PC-3 (cell line): ENCODE results near the gene COMTD1. TPM values are rescaled to one million over a fixed set of nuclear protein-coding genes. Genes with fewer than 3 reads are reported as not detected.
A peak's percentile ranks its signal among the peaks of the same experiment; 100 is the strongest.

Source experiments
- ATAC-seq: fragments of 200-7000 bp; cut with Tn5 transposase; 2 replicates; pipeline ENCODE4 v1.9.1; 2020; ENCODE audit warnings: mild to moderate bottlenecking, moderate library complexity
- BruUV-seq: library from RNA; stranded (reverse); fragments of 400-500 nt; replicated peaks from 2 replicates; lab custom pipeline; 2021; lab: Mats Ljungman, UMichigan
- CTCF ChIA-PET: fragments of 300-600 bp; sonication (Branson Sonifier 250); formaldehyde crosslinking; loops from one replicate; lab custom pipeline; 2022; ENCODE audit warnings: antibody characterized with exemption; lab: Charles Lee
- POLR2A ChIA-PET: fragments of 300-600 bp; sonication (Branson Sonifier 250); formaldehyde crosslinking; loops from one replicate; lab custom pipeline; 2022; ENCODE audit warnings: antibody characterized with exemption; ENCODE audit not compliant: unreplicated experiment; lab: Charles Lee
- DNase-seq: peaks from one replicate; pipeline ENCODE4 v3.0.0-alpha.2; 2015
- H2AFZ ChIP-seq: fragments of 300-600 bp; sonication (generic); 2 replicates; pipeline ENCODE4 v1.6.0; 2016; ENCODE audit warnings: antibody characterized with exemption, low read length
- H3F3A ChIP-seq: fragments of 300-600 bp; sonication (generic); one replicate; pipeline ENCODE4 v1.6.0; 2017; ENCODE audit warnings: antibody characterized with exemption, low read length, control low read depth, mild to moderate bottlenecking; ENCODE audit not compliant: unreplicated experiment
- H3K27ac ChIP-seq: fragments of 300-600 bp; sonication (generic); 2 replicates; pipeline ENCODE4 v1.5.1; 2016; ENCODE audit warnings: mild to moderate bottlenecking, low read length
- H3K27me3 ChIP-seq: fragments of 300-600 bp; sonication (generic); 2 replicates; pipeline ENCODE4 v1.6.1; 2016; ENCODE audit warnings: low read length, mixed read lengths
- H3K36me3 ChIP-seq: fragments of 300-600 bp; sonication (generic); 2 replicates; pipeline ENCODE4 v1.6.1; 2016; ENCODE audit warnings: low read depth, mixed run types, low read length, mixed read lengths
- H3K4me1 ChIP-seq: fragments of 300-600 bp; sonication (generic); 2 replicates; pipeline ENCODE4 v1.5.1; 2016; ENCODE audit warnings: low read length; ENCODE audit not compliant: insufficient read depth
- H3K4me2 ChIP-seq: fragments of 300-600 bp; sonication (generic); 2 replicates; pipeline ENCODE4 v1.6.0; 2016; ENCODE audit warnings: low read length
- H3K4me3 ChIP-seq: fragments of 300-600 bp; sonication (generic); 2 replicates; pipeline ENCODE4 v1.5.1; 2016; ENCODE audit warnings: mild to moderate bottlenecking, low read length, mixed read lengths
- H3K79me2 ChIP-seq: fragments of 300-600 bp; sonication (generic); 2 replicates; pipeline ENCODE4 v1.6.1; 2017; ENCODE audit warnings: low read length, mixed read lengths
- H3K9ac ChIP-seq: fragments of 300-600 bp; sonication (generic); 2 replicates; pipeline ENCODE4 v1.6.0; 2016; ENCODE audit warnings: mild to moderate bottlenecking, low read length
- H3K9me2 ChIP-seq: fragments of 300-600 bp; sonication (generic); replicated peaks from 2 replicates; pipeline ENCODE4 v1.6.1; 2016; ENCODE audit warnings: mixed run types, low read length, mixed read lengths
- H3K9me3 ChIP-seq: fragments of 300-600 bp; sonication (generic); 2 replicates; pipeline ENCODE4 v1.6.1; 2016; ENCODE audit warnings: low read length, mixed read lengths
- H4K20me1 ChIP-seq: fragments of 300-600 bp; sonication (generic); 2 replicates; pipeline ENCODE4 v1.6.1; 2016; ENCODE audit warnings: low read length, mixed read lengths
- CTCF ChIP-seq: fragments of 300-600 bp; sonication (generic); conservative IDR thresholded peaks from 2 replicates; pipeline ENCODE4 v1.5.1; 2017; ENCODE audit warnings: antibody characterized with exemption, low read depth, mild to moderate bottlenecking, low read length
- EZH2 ChIP-seq: fragments of 300-600 bp; sonication (generic); IDR thresholded peaks from one replicate; pipeline ENCODE4 v1.6.1; 2017; ENCODE audit warnings: antibody characterized with exemption, mild to moderate bottlenecking, low read length; ENCODE audit not compliant: unreplicated experiment
- EZH2phosphoT487 ChIP-seq: fragments of 300-600 bp; sonication (generic); IDR thresholded peaks from 2 replicates; pipeline ENCODE4 v1.6.1; 2018; ENCODE audit warnings: mild to moderate bottlenecking, antibody characterized with exemption, low read length, borderline replicate concordance
- intact Hi-C: fragments of 100-400 bp; cut with micrococcal nuclease; formaldehyde crosslinking; loops from 2 replicates; pipeline ENCODE4 v1.9.0; 2023
- total RNA-seq: library from RNA; depleted of rRNA; stranded (reverse); fragments of >200 nt; gene quantifications from 2 replicates; pipeline ENCODE4 v1.2.3, GENCODE V29; 2014

COMTD1 gene
- total RNA-seq, 1 experiment from 2014 or later: 183 TPM

GRCh38 chr10:75269605-75270004, 33.8 kb upstream of the COMTD1 start:
- no peak overlapping the region for H3K4me2 ChIP-seq
- H3K9ac ChIP-seq: no peak overlapping the region
- ATAC-seq (no peak), DNase-seq (no peak)
- no TSS peak for BruUV-seq
- H3K36me3 ChIP-seq: no peaks in the 10 kb centered on the region
- intact Hi-C loops: no loop called here
- ChIA-PET CTCF (interaction anchor here (0.7 kb wide), 2 partner anchors 34 to 109 kb away, joined by 3 to 6 read pairs; partner anchors contain the start of gene COMTD1), POLR2A (no interaction called here)
- TF ChIP-seq EZH2 (no peak), CTCF (no peak)
- H3K79me2 ChIP-seq: no peaks in the 10 kb centered on the region
- H3K4me1 ChIP-seq: peaks cover 11% of the 10 kb centered on the region
- no peaks in the 10 kb centered on the region for H3K27me3 ChIP-seq
- H3K9me2 ChIP-seq: no peaks in the 10 kb centered on the region
- H4K20me1 ChIP-seq: no peaks in the 10 kb centered on the region
- no peak overlapping the region for H3K4me3 ChIP-seq
- no peak overlapping the region for H2AFZ ChIP-seq
- H3F3A ChIP-seq: no peaks in the 10 kb centered on the region
- no peak overlapping the region for H3K27ac ChIP-seq
- no peaks in the 10 kb centered on the region for H3K9me3 ChIP-seq

- TF ChIP-seq EZH2phosphoT487: no peak
- TF ChIP-seq EZH2: no peak
- no peak for TF ChIP-seq CTCF
- H3K4me3 ChIP-seq: no peak overlapping the region
- ATAC-seq: peak; percentile 14; the same call in 1 of the 2 replicates
- DNase-seq: peak; percentile 75
- ChIA-PET POLR2A (no interaction called here), CTCF (no interaction called here)
- H3K9ac ChIP-seq: no peak overlapping the region
- peaks cover 19% of the 10 kb centered on the region for H3K4me1 ChIP-seq
- H3K36me3 ChIP-seq: no peaks in the 10 kb centered on the region
- no peak overlapping the region for H3K4me2 ChIP-seq
- intact Hi-C loops: no loop called here
- H2AFZ ChIP-seq: no peak overlapping the region
- H3K9me3 ChIP-seq: no peaks in the 10 kb centered on the region
- no peak overlapping the region for H3K27ac ChIP-seq
- no peaks in the 10 kb centered on the region for H3K9me2 ChIP-seq
- H3F3A ChIP-seq: peaks cover 5% of the 10 kb centered on the region
- no peaks in the 10 kb centered on the region for H4K20me1 ChIP-seq
- H3K27me3 ChIP-seq: no peaks in the 10 kb centered on the region
- BruUV-seq: no TSS peak
- H3K79me2 ChIP-seq: no peaks in the 10 kb centered on the region
Observed at GRCh38 chr10:75266945-75267344, 31.2 kb upstream of the COMTD1 start.

- Histone ChIP-seq H3K4me3 (no peak overlapping the region), H3F3A (peaks cover 5% of the 10 kb centered on the region), H3K79me2 (no peaks in the 10 kb centered on the region), H3K4me1 (peaks cover 28% of the 10 kb centered on the region), H3K36me3 (no peaks in the 10 kb centered on the region), H3K27ac (no peak overlapping the region), H3K9me2 (no peaks in the 10 kb centered on the region), H4K20me1 (no peaks in the 10 kb centered on the region), H3K27me3 (no peaks in the 10 kb centered on the region), H3K9ac (no peak overlapping the region), H3K9me3 (no peaks in the 10 kb centered on the region; the same call in 1 of the 2 replicates), H2AFZ (no peak overlapping the region), H3K4me2 (no peak overlapping the region)
- no TSS peak for BruUV-seq
- intact Hi-C loops: no loop called here
- ChIA-PET CTCF (no interaction called here), POLR2A (no interaction called here)
- TF ChIP-seq EZH2phosphoT487 (no peak), EZH2 (no peak)
- no peak for ATAC-seq
- DNase-seq: no peak
Observed at GRCh38 chr10:75265856-75266255, 30.1 kb upstream of the COMTD1 start.
